ENCODE data around the gene SUSD1. TPM values are rescaled to one million over a fixed set of nuclear protein-coding genes. Genes with fewer than 3 reads are reported as not detected.

SUSD1 gene
- total and polyA plus RNA-seq, 2 of the 13 experiments (the other 11 are each of a cell fraction or from before 2014, with no cell fraction given), result 25.9 to 32.3 TPM

DNA sequence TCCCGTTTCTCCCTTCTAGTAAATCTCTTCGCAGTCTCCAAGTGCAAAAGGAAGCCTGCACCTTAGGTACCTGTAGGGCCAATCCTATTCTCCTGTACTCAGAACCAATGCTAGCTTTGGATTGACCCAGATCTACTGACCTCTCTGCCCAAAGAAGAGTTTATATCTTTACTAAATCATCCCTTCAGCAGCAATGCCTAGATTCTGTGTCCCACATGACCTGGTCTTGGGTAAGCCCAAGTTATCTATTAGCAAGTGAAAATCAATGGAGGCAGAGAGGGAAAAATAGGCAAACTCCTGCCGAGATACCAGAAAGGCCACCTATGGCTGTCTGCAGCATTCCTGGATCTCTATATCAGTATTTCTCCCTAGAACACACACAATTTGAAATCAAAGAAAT is 60.0 kb downstream of the SUSD1 start (continued):
- TF ChIP-seq, protein P1, sequence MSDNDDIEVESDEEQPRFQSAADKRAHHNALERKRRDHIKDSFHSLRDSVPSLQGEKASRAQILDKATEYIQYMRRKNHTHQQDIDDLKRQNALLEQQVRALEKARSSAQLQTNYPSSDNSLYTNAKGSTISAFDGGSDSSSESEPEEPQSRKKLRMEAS (IDR thresholded peaks at IDR 0.05), result no peak
- no peak for TF ChIP-seq ZNF3 (CRISPR knock-in tag; IDR thresholded peaks at IDR 0.05)
- TF ChIP-seq ZNF124 (CRISPR knock-in tag; IDR thresholded peaks at IDR 0.05), result no peak
- TF ChIP-seq TCF12 (IDR thresholded peaks at IDR 0.05), result no peak
- TF ChIP-seq TCF12 (CRISPR knock-in tag; IDR thresholded peaks at IDR 0.05), result no peak
- TF ChIP-seq STAT6 (CRISPR knock-in tag; IDR thresholded peaks at IDR 0.05; ENCODE audit: borderline replicate concordance), result no peak
- TF ChIP-seq HMG20A (CRISPR knock-in tag; IDR thresholded peaks at IDR 0.05; ENCODE audit: borderline replicate concordance), result no peak
- TF ChIP-seq ZBTB14 (CRISPR knock-in tag; IDR thresholded peaks at IDR 0.05), result no peak
- TF ChIP-seq JUNB (CRISPR knock-in tag; IDR thresholded peaks at IDR 0.05; ENCODE audit: borderline replicate concordance), result no peak

All from HepG2 (cell line).